H7 (cell line): Measurements from ENCODE around the gene PTPRD. TPM values are rescaled to one million over a fixed set of nuclear protein-coding genes. Genes with fewer than 3 reads are reported as not detected.

Source experiments
- DNase-seq: peaks from one replicate; pipeline ENCODE4 v3.0.0; 2012
- H3K27me3 ChIP-seq: 2 replicates; pipeline ENCODE4 v1.6.0; 2011; ENCODE audit warnings: mild to moderate bottlenecking, low read length; ENCODE audit not compliant: control insufficient read depth, insufficient read depth
- H3K36me3 ChIP-seq: replicated peaks from 2 replicates; pipeline ENCODE4 v1.5.1; 2011; ENCODE audit warnings: low read length; ENCODE audit not compliant: control insufficient read depth, insufficient read depth
- H3K4me3 ChIP-seq: 2 replicates; pipeline ENCODE4 v1.5.1; 2011; ENCODE audit warnings: low read depth, mild to moderate bottlenecking, control low read depth, low read length, moderate library complexity; ENCODE audit not compliant: insufficient read depth
- total RNA-seq: library from RNA; depleted of rRNA; stranded (reverse); fragments of >200 nt; shearing (Covaris generic); gene quantifications from 2 replicates; pipeline ENCODE4 v1.2.3, GENCODE V29; 2014

PTPRD gene
- total RNA-seq, 1 experiment from 2014 or later, result 21.5 TPM

DNA sequence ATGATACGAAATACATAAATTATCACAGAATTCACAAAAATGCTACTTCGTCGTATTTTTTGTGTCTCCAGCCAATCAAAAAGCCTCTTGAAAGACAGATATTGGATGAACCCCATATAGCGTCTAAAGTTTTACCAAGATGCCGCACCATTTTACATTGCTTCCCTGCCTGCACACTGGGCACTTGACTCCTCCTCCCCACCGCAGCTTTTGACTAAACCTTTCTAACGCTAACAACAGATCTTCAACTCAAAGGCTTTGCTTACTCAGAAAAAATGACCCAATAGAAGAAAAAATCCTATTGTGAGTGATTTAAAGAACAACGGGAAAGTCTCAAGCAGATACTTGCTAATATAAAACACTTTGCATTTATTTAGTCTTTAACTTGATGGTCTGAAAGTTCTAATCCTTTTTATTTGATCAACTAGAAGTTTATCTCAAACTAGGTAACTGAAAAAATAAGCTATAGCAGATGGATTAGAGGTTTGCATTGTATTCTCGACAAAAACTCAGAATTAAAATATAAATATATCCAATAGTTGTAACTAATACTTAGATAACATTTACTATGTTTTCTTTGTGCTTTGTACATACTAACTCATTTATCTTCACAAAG is 2204.1 kb downstream of the PTPRD start:
- no peaks in the 10 kb centered on the region for H3K27me3 ChIP-seq
- no peaks in the 10 kb centered on the region for H3K36me3 ChIP-seq
- H3K4me3 ChIP-seq, result no peak overlapping the region
- DNase-seq, result no peak

- Histone ChIP-seq H3K4me3 (no peak overlapping the region), H3K36me3 (no peaks in the 10 kb centered on the region), H3K27me3 (no peaks in the 10 kb centered on the region)
- no peak for DNase-seq
Measured at GRCh38 chr9:8401961-8402705, 2210.7 kb downstream of the PTPRD start.

DNA sequence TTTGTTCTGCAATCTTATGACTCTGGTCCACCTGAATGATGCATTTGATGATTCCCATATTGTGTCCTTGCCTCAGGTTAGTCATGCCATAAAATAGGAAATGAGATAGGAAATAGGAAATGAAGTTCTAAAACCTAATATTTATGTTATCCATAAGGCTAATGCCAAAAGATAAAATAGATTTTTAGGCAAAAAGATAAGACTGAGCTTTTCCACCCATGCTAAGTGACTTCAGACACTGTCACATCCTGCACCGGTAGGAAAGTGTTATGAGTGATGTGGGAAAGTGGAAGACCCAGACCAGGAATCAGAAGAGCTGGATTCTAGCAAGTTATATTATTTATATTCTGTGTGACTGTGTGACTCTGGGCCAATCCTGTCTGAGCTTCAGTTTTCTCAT is 2212.4 kb downstream of the PTPRD start:
- no peak for DNase-seq
- Histone ChIP-seq H3K36me3 (no peaks in the 10 kb centered on the region), H3K4me3 (no peak overlapping the region), H3K27me3 (no peaks in the 10 kb centered on the region)

DNA sequence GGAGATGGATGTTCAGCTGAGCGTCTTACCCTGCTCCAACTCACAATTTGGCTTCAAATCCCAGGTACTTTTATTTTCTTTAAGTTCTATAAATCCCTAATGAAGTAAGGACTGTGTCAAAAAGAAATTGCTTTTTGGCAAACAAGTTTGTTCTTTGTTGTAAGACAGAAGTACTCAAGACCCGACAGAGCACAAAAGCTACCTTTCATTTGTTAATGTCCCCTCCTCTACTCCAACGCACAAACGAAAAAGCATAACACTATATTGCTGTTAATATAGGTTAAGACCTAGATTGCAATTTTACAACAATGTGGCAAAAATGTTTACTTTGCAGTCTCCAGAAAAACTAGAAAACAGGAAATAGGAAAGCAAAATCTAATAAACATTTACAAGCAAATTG is 2217.8 kb downstream of the PTPRD start:
- H3K27me3 ChIP-seq, result no peaks in the 10 kb centered on the region
- H3K4me3 ChIP-seq, result no peak overlapping the region
- no peaks in the 10 kb centered on the region for H3K36me3 ChIP-seq
- no peak for DNase-seq

DNA sequence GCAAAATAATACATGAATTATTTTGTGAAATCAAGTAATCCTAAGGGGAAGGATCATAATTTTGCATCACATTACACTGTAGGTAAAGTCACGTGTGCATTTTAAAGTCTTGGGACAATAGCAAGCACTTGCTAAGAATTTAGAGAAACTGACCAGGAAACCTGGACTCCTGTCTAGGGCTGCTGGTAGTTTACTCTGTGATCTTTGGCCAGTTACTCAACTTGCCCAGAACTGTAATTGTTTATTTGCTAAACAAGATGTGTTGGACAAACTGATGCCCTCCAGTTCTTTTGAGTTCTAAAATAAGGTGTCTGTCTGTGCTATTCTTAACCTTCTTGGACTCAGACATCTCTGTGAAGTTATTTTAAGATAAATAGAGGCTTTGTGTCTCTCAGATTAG is 2218.5 kb downstream of the PTPRD start:
- H3K27me3 ChIP-seq, result no peaks in the 10 kb centered on the region
- H3K36me3 ChIP-seq, result no peaks in the 10 kb centered on the region
- H3K4me3 ChIP-seq, result no peak overlapping the region
- DNase-seq, result no peak

- no peak for DNase-seq
- Histone ChIP-seq H3K36me3 (no peaks in the 10 kb centered on the region), H3K4me3 (no peak overlapping the region), H3K27me3 (no peaks in the 10 kb centered on the region)
Measured at GRCh38 chr9:8392866-8393265, 2219.9 kb downstream of the PTPRD start.

GRCh38 chr9:8391566-8391965 is 2221.2 kb downstream of the PTPRD start:
- H3K36me3 ChIP-seq, result no peaks in the 10 kb centered on the region
- no peak overlapping the region for H3K4me3 ChIP-seq
- DNase-seq, result no peak
- no peaks in the 10 kb centered on the region for H3K27me3 ChIP-seq

DNA sequence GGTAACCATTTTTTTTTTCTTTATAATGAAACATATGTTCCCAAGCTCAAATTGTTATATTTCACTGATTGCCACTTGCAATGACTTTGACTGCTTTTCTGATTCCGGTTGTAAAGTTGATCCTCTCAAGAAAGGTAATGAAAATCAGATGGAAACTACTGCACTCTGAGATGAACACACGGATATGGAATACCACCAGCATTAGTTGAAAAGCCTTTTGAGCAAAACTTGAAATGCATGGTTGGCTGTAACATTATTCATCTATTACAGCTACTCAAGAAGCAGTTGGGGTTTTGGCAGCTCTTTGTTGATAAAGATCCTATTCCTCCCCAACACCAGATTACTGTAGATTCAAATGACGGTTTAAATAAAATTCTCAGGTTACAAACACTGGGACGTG is 2221.7 kb downstream of the PTPRD start:
- Histone ChIP-seq H3K27me3 (no peaks in the 10 kb centered on the region), H3K4me3 (no peak overlapping the region), H3K36me3 (no peaks in the 10 kb centered on the region)
- DNase-seq, result no peak

GRCh38 chr9:8390571-8390970 is 2222.2 kb downstream of the PTPRD start:
- Histone ChIP-seq H3K4me3 (no peak overlapping the region), H3K27me3 (no peaks in the 10 kb centered on the region), H3K36me3 (no peaks in the 10 kb centered on the region)
- no peak for DNase-seq

- no peak overlapping the region for H3K4me3 ChIP-seq
- H3K36me3 ChIP-seq, result no peaks in the 10 kb centered on the region
- H3K27me3 ChIP-seq, result no peaks in the 10 kb centered on the region
- no peak for DNase-seq
Measured at GRCh38 chr9:8389531-8389930, 2223.3 kb downstream of the PTPRD start.

GRCh38 chr9:8388132-8388531 is 2224.7 kb downstream of the PTPRD start:
- H3K36me3 ChIP-seq, result no peaks in the 10 kb centered on the region
- H3K4me3 ChIP-seq, result no peak overlapping the region
- H3K27me3 ChIP-seq, result no peaks in the 10 kb centered on the region
- DNase-seq, result no peak

GRCh38 chr9:8384091-8384490 is 2228.7 kb downstream of the PTPRD start:
- no peak for DNase-seq
- Histone ChIP-seq H3K36me3 (no peaks in the 10 kb centered on the region), H3K4me3 (no peak overlapping the region), H3K27me3 (no peaks in the 10 kb centered on the region)

- no peak overlapping the region for H3K4me3 ChIP-seq
- no peaks in the 10 kb centered on the region for H3K27me3 ChIP-seq
- no peak for DNase-seq
- no peaks in the 10 kb centered on the region for H3K36me3 ChIP-seq
Measured at GRCh38 chr9:8382777-8383527, 2229.8 kb downstream of the PTPRD start.

DNA sequence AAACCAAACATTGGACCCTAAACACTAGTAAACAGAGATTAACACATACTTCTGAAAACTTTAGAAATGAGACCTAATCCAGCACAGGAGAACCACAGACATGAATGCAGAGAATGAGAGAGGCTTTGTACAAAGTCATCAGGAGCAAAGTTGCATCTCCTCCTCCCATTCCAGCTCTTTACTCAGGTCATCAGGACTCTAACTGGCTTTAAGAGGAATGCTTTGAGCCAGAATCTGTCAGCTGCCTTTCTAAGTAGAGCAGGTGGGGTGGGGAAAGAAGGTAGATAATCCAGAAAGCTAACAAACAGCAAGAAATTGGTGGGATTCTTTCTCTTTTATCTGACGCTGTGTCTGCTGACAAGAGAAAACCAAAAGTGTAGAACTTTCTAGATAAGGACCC is 2230.5 kb downstream of the PTPRD start:
- H3K4me3 ChIP-seq, result no peak overlapping the region
- no peaks in the 10 kb centered on the region for H3K27me3 ChIP-seq
- DNase-seq, result no peak
- no peaks in the 10 kb centered on the region for H3K36me3 ChIP-seq

GRCh38 chr9:8381601-8382000 is 2231.2 kb downstream of the PTPRD start:
- Histone ChIP-seq H3K36me3 (no peaks in the 10 kb centered on the region), H3K27me3 (no peaks in the 10 kb centered on the region), H3K4me3 (no peak overlapping the region)
- no peak for DNase-seq
